HG03520 (cell line): ENCODE results near the gene ATG4C.
"Not testable (repeated sequence)": the region's sequence is repeated elsewhere in the genome, so short reads cannot be mapped to it uniquely, and the experiment has no call there.

Source experiments
- ATAC-seq: cut with Tn5 transposase; IDR thresholded peaks from one replicate; pipeline ENCODE4 v1.9.1; 2021; ENCODE audit warnings: mild to moderate bottlenecking, moderate library complexity; ENCODE audit not compliant: unreplicated experiment

ATG4C gene

GRCh38 chr1:62774971-62775595 lies 8.8 kb upstream of the ATG4C start:
- no peak for ATAC-seq

- no peak for ATAC-seq
These were observed 5.7 kb upstream of the ATG4C start for GRCh38 chr1:62778208-62778607.

- ATAC-seq, result no peak
These were observed 1.9 kb upstream of the ATG4C start for GRCh38 chr1:62781841-62782543.

- not testable (repeated sequence) for ATAC-seq
These were observed 1.3 kb upstream of the ATG4C start for GRCh38 chr1:62782544-62783212.

- ATAC-seq, result peak; percentile 14
These were observed 805 bp downstream of the ATG4C start for GRCh38 chr1:62784509-62785365.

- ATAC-seq, result no peak
These were observed 6.8 kb downstream of the ATG4C start for GRCh38 chr1:62790716-62791115.

GRCh38 chr1:62794053-62794452 lies 10.1 kb downstream of the ATG4C start:
- no peak for ATAC-seq

GRCh38 chr1:62796221-62796620 lies 12.3 kb downstream of the ATG4C start:
- ATAC-seq, result no peak

- ATAC-seq, result no peak
These were observed 15.8 kb downstream of the ATG4C start for GRCh38 chr1:62799688-62800087.

GRCh38 chr1:62800281-62800680 lies 16.3 kb downstream of the ATG4C start:
- peak; percentile 46 for ATAC-seq

GRCh38 chr1:62800825-62801306 lies 16.9 kb downstream of the ATG4C start:
- ATAC-seq, result peak; percentile 100

- no peak for ATAC-seq
These were observed 25.9 kb downstream of the ATG4C start for GRCh38 chr1:62809788-62810187.

- ATAC-seq, result peak; percentile 99
These were observed 26.7 kb downstream of the ATG4C start for GRCh38 chr1:62810420-62811274.

- ATAC-seq, result no peak
These were observed 39.6 kb downstream of the ATG4C start for GRCh38 chr1:62823556-62823955.

- no peak for ATAC-seq
These were observed 43.0 kb downstream of the ATG4C start for GRCh38 chr1:62826901-62827300.

- ATAC-seq, result not testable (repeated sequence)
These were observed 43.9 kb downstream of the ATG4C start for GRCh38 chr1:62827786-62828185.

GRCh38 chr1:62832276-62832675 lies 48.3 kb downstream of the ATG4C start:
- ATAC-seq, result no peak

GRCh38 chr1:62833529-62833928 lies 49.6 kb downstream of the ATG4C start:
- ATAC-seq, result no peak

- no peak for ATAC-seq
These were observed 50.5 kb downstream of the ATG4C start for GRCh38 chr1:62834400-62834961.
